ENCODE results near the gene CDX1.

GRCh38 chr5:150204590-150204960, 38.0 kb downstream of the CDX1 start:
- TF ChIP-seq GATA2 (IDR thresholded peaks at IDR 0.05; ENCODE audit: low read depth, low read length), result no peak
- TF ChIP-seq GATA3 (IDR thresholded peaks at IDR 0.05; ENCODE audit: low read depth, low read length), result no peak

Measured in SH-SY5Y (cell line).